HepG2 (cell line): ENCODE data around the gene ZNF556. TPM values are rescaled to one million over a fixed set of nuclear protein-coding genes. Genes with fewer than 3 reads are reported as not detected.
A peak's percentile ranks its signal among the peaks of the same experiment; 100 is the strongest.

Source experiments
- ADNP ChIP-seq: sonication (generic); formaldehyde crosslinking; IDR thresholded peaks from 2 replicates; pipeline ENCODE4 v1.4.0; 2020; ENCODE audit warnings: missing genetic modification reagents
- CREB1 ChIP-seq, 2 experiments: fragments of 450-650 bp in 1 of 2; IDR thresholded peaks; 2 replicates each; pipeline ENCODE4 v1.6.1; 2016 to 2017; ENCODE audit warnings: control low read depth in 1 of 2, mild to moderate bottlenecking in 1 of 2, missing compliant biosample characterization in 1 of 2, missing genetic modification characterization in 1 of 2
- ERF ChIP-seq: IDR thresholded peaks from 2 replicates; pipeline ENCODE4 v1.6.1; 2018; ENCODE audit warnings: missing biosample characterization, missing genetic modification reagents
- EZH2 ChIP-seq: conservative IDR thresholded peaks from 2 replicates; pipeline ENCODE4 v1.6.1; 2012; ENCODE audit warnings: mild to moderate bottlenecking, low read depth, low read length, moderate library complexity
- GPN1 ChIP-seq: sonication (generic); formaldehyde crosslinking; IDR thresholded peaks from 2 replicates; pipeline ENCODE4 v1.5.1; 2020; ENCODE audit warnings: missing genetic modification reagents, borderline replicate concordance
- HMGXB3 ChIP-seq: sonication (generic); formaldehyde crosslinking; IDR thresholded peaks from 2 replicates; pipeline ENCODE4 v1.4.0; 2020; ENCODE audit warnings: missing genetic modification reagents, borderline replicate concordance
- ISX ChIP-seq: sonication (generic); formaldehyde crosslinking; conservative IDR thresholded peaks from 2 replicates; pipeline ENCODE4 v1.5.0; 2020; ENCODE audit warnings: missing genetic modification reagents
- KLF15 ChIP-seq: sonication (generic); formaldehyde crosslinking; IDR thresholded peaks from 2 replicates; pipeline ENCODE4 v1.8.1; 2023; ENCODE audit warnings: borderline replicate concordance, mild to moderate bottlenecking, inconsistent platforms, missing genetic modification reagents, mixed read lengths
- MBNL3 ChIP-seq: fragments of 250-450 bp; sonication (Bioruptor Pico); conservative IDR thresholded peaks from 2 replicates; pipeline ENCODE4 v1.8.0; 2022; ENCODE audit warnings: mild to moderate bottlenecking, inconsistent platforms
- MYNN ChIP-seq: sonication (generic); formaldehyde crosslinking; IDR thresholded peaks from 2 replicates; pipeline ENCODE4 v1.4.0; 2020; ENCODE audit warnings: mild to moderate bottlenecking, low read depth, missing genetic modification reagents
- PLRG1 ChIP-seq: fragments of 450-650 bp; conservative IDR thresholded peaks from 2 replicates; pipeline ENCODE4 v1.6.1; 2016
- RAD51 ChIP-seq: fragments of 450-650 bp; IDR thresholded peaks from 2 replicates; pipeline ENCODE4 v1.6.1; 2016; ENCODE audit warnings: borderline replicate concordance
- RFXANK ChIP-seq: IDR thresholded peaks from 2 replicates; pipeline ENCODE4 v1.6.1; 2016
- SMAD1 ChIP-seq: sonication (generic); formaldehyde crosslinking; IDR thresholded peaks from 2 replicates; pipeline ENCODE4 v1.4.0; 2020; ENCODE audit warnings: missing genetic modification reagents, low read depth, mild to moderate bottlenecking, borderline replicate concordance
- SMARCC2 ChIP-seq: fragments of 450-650 bp; IDR thresholded peaks from 2 replicates; pipeline ENCODE4 v1.6.1; 2017; ENCODE audit warnings: antibody characterized with exemption, mild to moderate bottlenecking
- SOX13 ChIP-seq, 3 experiments: fragments of 450-650 bp in 1 of 3; sonication (generic) in 1 of 3; formaldehyde crosslinking in 1 of 3; IDR thresholded peaks in 2 of 3; conservative IDR thresholded peaks in 1 of 3; 2 replicates each; pipeline versions ENCODE4 v1.5.0 to v1.6.1; 2016 to 2020; ENCODE audit warnings: antibody characterized with exemption in 1 of 3, mild to moderate bottlenecking in 1 of 3, missing compliant biosample characterization in 1 of 3, missing genetic modification reagents in 1 of 3, moderate library complexity in 1 of 3
- STAT5B ChIP-seq: sonication (generic); formaldehyde crosslinking; IDR thresholded peaks from 2 replicates; pipeline ENCODE4 v1.4.0; 2020; ENCODE audit warnings: missing genetic modification reagents
- TFAP4 ChIP-seq: sonication (generic); IDR thresholded peaks from 2 replicates; pipeline ENCODE4 v1.6.1; 2016; ENCODE audit warnings: low read depth, borderline replicate concordance
- U2AF2 ChIP-seq: fragments of 200-400 bp; formaldehyde crosslinking; IDR thresholded peaks from 2 replicates; pipeline ENCODE4 v1.6.1; 2017; ENCODE audit warnings: low read depth, mild to moderate bottlenecking, low read length
- XRCC5 ChIP-seq: fragments of 200-400 bp; formaldehyde crosslinking; optimal IDR thresholded peaks from 2 replicates; pipeline ENCODE3; 2017; ENCODE audit warnings: mild to moderate bottlenecking, low read length
- ZFP37 ChIP-seq: sonication (generic); formaldehyde crosslinking; IDR thresholded peaks from 2 replicates; pipeline ENCODE4 v1.4.0; 2020; ENCODE audit warnings: missing genetic modification reagents, borderline replicate concordance
- ZFY ChIP-seq: sonication (generic); formaldehyde crosslinking; IDR thresholded peaks from 2 replicates; pipeline ENCODE4 v1.4.0; 2020; ENCODE audit warnings: missing genetic modification reagents
- ZNF17 ChIP-seq: sonication (generic); formaldehyde crosslinking; IDR thresholded peaks from 2 replicates; pipeline ENCODE4 v1.5.0; 2020; ENCODE audit warnings: mild to moderate bottlenecking, missing genetic modification reagents
- ZNF260 ChIP-seq: sonication (generic); formaldehyde crosslinking; IDR thresholded peaks from 2 replicates; pipeline ENCODE4 v1.4.0; 2020; ENCODE audit warnings: missing genetic modification reagents, low read depth, mild to moderate bottlenecking, borderline replicate concordance
- ZNF30 ChIP-seq: sonication (generic); formaldehyde crosslinking; IDR thresholded peaks from 2 replicates; pipeline ENCODE4 v1.5.0; 2020; ENCODE audit warnings: mild to moderate bottlenecking, missing genetic modification reagents
- ZNF597 ChIP-seq: sonication (generic); formaldehyde crosslinking; IDR thresholded peaks from 2 replicates; pipeline ENCODE4 v1.5.0; 2020; ENCODE audit warnings: missing genetic modification reagents
- polyA plus RNA-seq, 8 experiments: library from polyadenylated mRNA; depleted of rRNA in 3 of 8; stranded (reverse) in 7 of 8; unstranded in 1 of 8; fragments of >200 nt; fragmentation: Illumina TruSeq in 4 of 8; extraction: Trizol in 4 of 8; gene quantifications; 2 replicates each; pipeline versions ENCODE4 v1.2.1 to v1.2.3, GENCODE V29; 2011 to 2016; ENCODE audit warnings: low read depth in 4 of 8, missing spikeins in 1 of 8, mixed read lengths in 1 of 8; ENCODE audit not compliant: insufficient read depth in 1 of 8
- total RNA-seq, 5 experiments: library from RNA; depleted of rRNA; stranded (reverse); fragments of >200 nt; fragmentation: Illumina TruSeq; extraction: Trizol; gene quantifications; 2 replicates each; pipeline ENCODE4 v1.2.3, GENCODE V29; 2016; ENCODE audit warnings: low read depth in 1 of 5

Gene ZNF556
- total and polyA plus RNA-seq, 2 of the 13 experiments (the other 11 are each of a cell fraction or from before 2014, with no cell fraction given), result 4.2 to 28.6 TPM

GRCh38 chr19:2887391-2887914 is 20.3 kb downstream of the ZNF556 start (continued):
- no peak for TF ChIP-seq TFAP4
- no peak; the same call in 1 of the 2 replicates for TF ChIP-seq ZFY (CRISPR knock-in tag)
- TF ChIP-seq STAT5B (CRISPR knock-in tag), result no peak
- no peak for TF ChIP-seq RFXANK (CRISPR knock-in tag)
- no peak for TF ChIP-seq U2AF2
- TF ChIP-seq MYNN (CRISPR knock-in tag), result no peak
- no peak for TF ChIP-seq ZNF17 (CRISPR knock-in tag)
- no peak for TF ChIP-seq CREB1 (IDR thresholded peaks at IDR 0.05)
- TF ChIP-seq CREB1 (CRISPR knock-in tag; IDR thresholded peaks at IDR 0.05), result 0 out of 2 replicates have a peak, but pooled peaks have one; percentile 34
- TF ChIP-seq KLF15 (CRISPR knock-in tag), result no peak
- TF ChIP-seq HMGXB3, result no peak
- no peak for TF ChIP-seq SMAD1 (CRISPR knock-in tag)
- TF ChIP-seq SOX13 (IDR thresholded peaks at IDR 0.05), result no peak
- no peak for TF ChIP-seq SOX13 (CRISPR knock-in tag; conservative IDR thresholded peaks at IDR 0.05 in 1 of 2, IDR thresholded peaks at IDR 0.05 in 1 of 2)
- TF ChIP-seq ZNF30 (CRISPR knock-in tag), result no peak
- TF ChIP-seq MBNL3 (CRISPR knock-in tag), result no peak
- no peak for TF ChIP-seq ZNF260 (CRISPR knock-in tag)
- TF ChIP-seq ZNF597, result no peak
- no peak for TF ChIP-seq RAD51
- TF ChIP-seq SMARCC2, result no peak
- no peak for TF ChIP-seq GPN1
- TF ChIP-seq EZH2, result no peak
- no peak for TF ChIP-seq ZFP37
- peak; percentile 34; the same call in 1 of the 2 replicates for TF ChIP-seq ERF
- TF ChIP-seq XRCC5, result no peak
- TF ChIP-seq ISX (CRISPR knock-in tag), result no peak
- no peak for TF ChIP-seq ADNP (CRISPR knock-in tag)
- TF ChIP-seq PLRG1, result no peak
